ENCODE measurements around the gene STK36.
A peak's percentile ranks its signal among the peaks of the same experiment; 100 is the strongest.

STK36 gene

GRCh38 chr2:218658671-218659257, 13.1 kb upstream of the STK36 start:
- H3K4me1 ChIP-seq (ENCODE audit: low read length) = peaks cover 7% of the 10 kb centered on the region
- no peaks in the 10 kb centered on the region for H3K9me3 ChIP-seq (ENCODE audit: insufficient read depth, low read length)
- peak overlapping the region; percentile 92 for H3K4me3 ChIP-seq (ENCODE audit: low read length)
- H3K27me3 ChIP-seq (ENCODE audit: low read depth, low read length) = no peaks in the 10 kb centered on the region
- H4K20me1 ChIP-seq (ENCODE audit: insufficient read depth, low read length) = no peaks in the 10 kb centered on the region
- peak overlapping the region; percentile 67 for H3K27ac ChIP-seq (ENCODE audit: low read length)
- TF ChIP-seq EZH2phosphoT487 (IDR thresholded peaks at IDR 0.05; ENCODE audit: low read depth) (no peak), CTCF (IDR thresholded peaks at IDR 0.05; ENCODE audit: low read depth, low read length) (peak; percentile 41)
- peak overlapping the region; percentile 67 for H3K4me2 ChIP-seq (ENCODE audit: low read length)
- H3K9ac ChIP-seq (ENCODE audit: low read length) = peak overlapping the region; percentile 79
- peaks cover 13% of the 10 kb centered on the region for H3K36me3 ChIP-seq (replicated peaks; ENCODE audit: low read depth, low read length)
- peak overlapping the region; percentile 85 for H2AFZ ChIP-seq (ENCODE audit: low read depth, low read length)
- peaks cover 41% of the 10 kb centered on the region for H3K79me2 ChIP-seq (ENCODE audit: low read length)

- no peaks in the 10 kb centered on the region for H3K9me3 ChIP-seq (ENCODE audit: insufficient read depth, low read length)
- no peak for TF ChIP-seq CTCF (IDR thresholded peaks at IDR 0.05; ENCODE audit: low read depth, low read length)
- no peak for TF ChIP-seq EZH2phosphoT487 (IDR thresholded peaks at IDR 0.05; ENCODE audit: low read depth)
- peaks cover 13% of the 10 kb centered on the region for H3K36me3 ChIP-seq (replicated peaks; ENCODE audit: low read depth, low read length)
- H4K20me1 ChIP-seq (ENCODE audit: insufficient read depth, low read length) = no peaks in the 10 kb centered on the region
- peaks cover 41% of the 10 kb centered on the region for H3K79me2 ChIP-seq (ENCODE audit: low read length)
- peak within 1 kb of the TSS; percentile 95 for H2AFZ ChIP-seq (ENCODE audit: low read depth, low read length)
- peaks cover 7% of the 10 kb centered on the region for H3K4me1 ChIP-seq (ENCODE audit: low read length)
- H3K4me3 ChIP-seq (ENCODE audit: low read length) = peak within 1 kb of the TSS; percentile 92
- peak within 1 kb of the TSS; percentile 79 for H3K9ac ChIP-seq (ENCODE audit: low read length)
- no peaks in the 10 kb centered on the region for H3K27me3 ChIP-seq (ENCODE audit: low read depth, low read length)
- peak within 1 kb of the TSS; percentile 67 for H3K27ac ChIP-seq (ENCODE audit: low read length)
- H3K4me2 ChIP-seq (ENCODE audit: low read length) = peak within 1 kb of the TSS; percentile 98
Observed at GRCh38 chr2:218659258-218659987, 12.5 kb upstream of the STK36 start, which contains the start of the genes BCS1L and ZNF142. TSS of gene BCS1L (plus strand) at chr2:218659683. CDS start at chr2:218660988, 1,305 bp downstream. TSS of gene ZNF142 (minus strand) at chr2:218659623. CDS start at chr2:218656429, 3,194 bp downstream.

- Histone ChIP-seq H3K4me1 (ENCODE audit: low read length) (peaks cover 7% of the 10 kb centered on the region), H3K79me2 (ENCODE audit: low read length) (peaks cover 41% of the 10 kb centered on the region), H3K4me3 (ENCODE audit: low read length) (peak overlapping the region; percentile 92), H2AFZ (ENCODE audit: low read depth, low read length) (peak overlapping the region; percentile 95), H3K9me3 (ENCODE audit: insufficient read depth, low read length) (no peaks in the 10 kb centered on the region), H3K4me2 (ENCODE audit: low read length) (peak overlapping the region; percentile 98), H4K20me1 (ENCODE audit: insufficient read depth, low read length) (no peaks in the 10 kb centered on the region), H3K27me3 (ENCODE audit: low read depth, low read length) (no peaks in the 10 kb centered on the region), H3K9ac (ENCODE audit: low read length) (peak overlapping the region; percentile 79), H3K36me3 (replicated peaks; ENCODE audit: low read depth, low read length) (peaks cover 11% of the 10 kb centered on the region), H3K27ac (ENCODE audit: low read length) (0 out of 2 replicates have a peak overlapping the region, but pooled peaks have one; percentile 14)
- TF ChIP-seq EZH2phosphoT487 (IDR thresholded peaks at IDR 0.05; ENCODE audit: low read depth) (no peak), CTCF (IDR thresholded peaks at IDR 0.05; ENCODE audit: low read depth, low read length) (no peak)
Observed at GRCh38 chr2:218659988-218660358, 11.9 kb upstream of the STK36 start.

GRCh38 chr2:218662377-218662776, 9.5 kb upstream of the STK36 start:
- Histone ChIP-seq H3K79me2 (ENCODE audit: low read length) (peaks cover 36% of the 10 kb centered on the region), H3K27ac (ENCODE audit: low read length) (no peak overlapping the region), H3K4me2 (ENCODE audit: low read length) (no peak overlapping the region), H3K4me3 (ENCODE audit: low read length) (no peak overlapping the region), H3K9me3 (ENCODE audit: insufficient read depth, low read length) (no peaks in the 10 kb centered on the region), H3K9ac (ENCODE audit: low read length) (no peak overlapping the region), H2AFZ (ENCODE audit: low read depth, low read length) (no peak overlapping the region), H3K4me1 (ENCODE audit: low read length) (peaks cover 7% of the 10 kb centered on the region), H4K20me1 (ENCODE audit: insufficient read depth, low read length) (no peaks in the 10 kb centered on the region), H3K27me3 (ENCODE audit: low read depth, low read length) (no peaks in the 10 kb centered on the region), H3K36me3 (replicated peaks; ENCODE audit: low read depth, low read length) (peaks cover 4% of the 10 kb centered on the region)
- no peak for TF ChIP-seq CTCF (IDR thresholded peaks at IDR 0.05; ENCODE audit: low read depth, low read length)
- TF ChIP-seq EZH2phosphoT487 (IDR thresholded peaks at IDR 0.05; ENCODE audit: low read depth) = no peak
